Measurements from ENCODE around the gene OR6C75. TPM values are rescaled to one million over a fixed set of nuclear protein-coding genes. Genes with fewer than 3 reads are reported as not detected.
"Not testable (repeated sequence)": the region's sequence is repeated elsewhere in the genome, so short reads cannot be mapped to it uniquely, and the experiment has no call there.

The OR6C75 gene
- total and polyA plus RNA-seq, 3 donors from 2014 or later = 0.12 to 0.87 TPM; not detected in 1

GRCh38 chr12:55392032-55392795 lies 29.4 kb downstream of the OR6C75 start:
- 66 to 81% methylated on average over 9 to 23 of the region's 23 CpGs for whole genome bisulfite sequencing, 2 donors

GRCh38 chr12:55396326-55396725 lies 33.6 kb downstream of the OR6C75 start:
- Histone ChIP-seq H3K4me3 (no peak overlapping the region), H3K4me1 (no peaks in the 10 kb centered on the region), H3K9me3 (no peaks in the 10 kb centered on the region), H3K27ac (no peak overlapping the region), H3K36me3 (ENCODE audit: low read depth, missing control alignments) (no peaks in the 10 kb centered on the region), H3K27me3 (no peaks in the 10 kb centered on the region)
- intact Hi-C loops (cut with DNase I; ENCODE audit: low total_unique reads) = no loop called here
- TF ChIP-seq, protein P1, sequence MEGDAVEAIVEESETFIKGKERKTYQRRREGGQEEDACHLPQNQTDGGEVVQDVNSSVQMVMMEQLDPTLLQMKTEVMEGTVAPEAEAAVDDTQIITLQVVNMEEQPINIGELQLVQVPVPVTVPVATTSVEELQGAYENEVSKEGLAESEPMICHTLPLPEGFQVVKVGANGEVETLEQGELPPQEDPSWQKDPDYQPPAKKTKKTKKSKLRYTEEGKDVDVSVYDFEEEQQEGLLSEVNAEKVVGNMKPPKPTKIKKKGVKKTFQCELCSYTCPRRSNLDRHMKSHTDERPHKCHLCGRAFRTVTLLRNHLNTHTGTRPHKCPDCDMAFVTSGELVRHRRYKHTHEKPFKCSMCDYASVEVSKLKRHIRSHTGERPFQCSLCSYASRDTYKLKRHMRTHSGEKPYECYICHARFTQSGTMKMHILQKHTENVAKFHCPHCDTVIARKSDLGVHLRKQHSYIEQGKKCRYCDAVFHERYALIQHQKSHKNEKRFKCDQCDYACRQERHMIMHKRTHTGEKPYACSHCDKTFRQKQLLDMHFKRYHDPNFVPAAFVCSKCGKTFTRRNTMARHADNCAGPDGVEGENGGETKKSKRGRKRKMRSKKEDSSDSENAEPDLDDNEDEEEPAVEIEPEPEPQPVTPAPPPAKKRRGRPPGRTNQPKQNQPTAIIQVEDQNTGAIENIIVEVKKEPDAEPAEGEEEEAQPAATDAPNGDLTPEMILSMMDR (IDR thresholded peaks at IDR 0.05) = no peak
- TF ChIP-seq POLR2A (IDR thresholded peaks at IDR 0.05) = no peak
- WGBS, 2 donors = 83 to 100% methylated on average over 1 of the region's 1 CpG
- DNase-seq = no peak

More at GRCh38 chr12:55392032-55392795, 29.4 kb downstream of the OR6C75 start:
- Histone ChIP-seq H3K27me3 (no peaks in the 10 kb centered on the region), H3K9me3 (no peaks in the 10 kb centered on the region), H3K4me1 (no peaks in the 10 kb centered on the region), H3K36me3 (ENCODE audit: low read depth, missing control alignments) (no peaks in the 10 kb centered on the region), H3K27ac (no peak overlapping the region), H3K4me3 (no peak overlapping the region)
- TF ChIP-seq, protein P1 (IDR thresholded peaks at IDR 0.05) = no peak
- TF ChIP-seq POLR2A (IDR thresholded peaks at IDR 0.05) = no peak
- intact Hi-C loops (cut with DNase I; ENCODE audit: low total_unique reads) = no loop called here
- DNase-seq = no peak

- intact Hi-C loops (cut with DNase I; ENCODE audit: low total_unique reads) = no loop called here
- no peaks in the 10 kb centered on the region for H3K4me1 ChIP-seq
Measured at GRCh38 chr12:55400229-55400628, 37.5 kb downstream of the OR6C75 start, which contains the start of gene OR6C65. Gene OR6C65 (plus strand): TSS chr12:55400529. CDS start chr12:55400529, 0 bp downstream.

GRCh38 chr12:55407866-55408265 lies 45.1 kb downstream of the OR6C75 start:
- intact Hi-C loops (cut with DNase I; ENCODE audit: low total_unique reads) = no loop called here
- no peaks in the 10 kb centered on the region for H3K27me3 ChIP-seq
- no peak overlapping the region for H3K4me3 ChIP-seq
- no peaks in the 10 kb centered on the region for H3K9me3 ChIP-seq
- WGBS, 2 donors = 90 to 91% methylated on average over 1 of the region's 1 CpG
- DNase-seq = no peak
- TF ChIP-seq POLR2A (IDR thresholded peaks at IDR 0.05) = no peak
- TF ChIP-seq, protein P1 (IDR thresholded peaks at IDR 0.05) = no peak
- no peaks in the 10 kb centered on the region for H3K4me1 ChIP-seq
- H3K27ac ChIP-seq = no peak overlapping the region
- H3K36me3 ChIP-seq (ENCODE audit: low read depth, missing control alignments) = no peaks in the 10 kb centered on the region

More at GRCh38 chr12:55400229-55400628, 37.5 kb downstream of the OR6C75 start, which contains the start of gene OR6C65:
- Histone ChIP-seq H3K9me3 (no peaks in the 10 kb centered on the region), H3K4me3 (no peak within 1 kb of the TSS), H3K27ac (no peak within 1 kb of the TSS), H3K36me3 (ENCODE audit: low read depth, missing control alignments) (no peaks in the 10 kb centered on the region), H3K27me3 (no peaks in the 10 kb centered on the region)
- 90 to 96% methylated on average over 1 of the region's 1 CpG for WGBS, 2 donors
- no peak for TF ChIP-seq POLR2A (IDR thresholded peaks at IDR 0.05)
- no peak for DNase-seq

DNA sequence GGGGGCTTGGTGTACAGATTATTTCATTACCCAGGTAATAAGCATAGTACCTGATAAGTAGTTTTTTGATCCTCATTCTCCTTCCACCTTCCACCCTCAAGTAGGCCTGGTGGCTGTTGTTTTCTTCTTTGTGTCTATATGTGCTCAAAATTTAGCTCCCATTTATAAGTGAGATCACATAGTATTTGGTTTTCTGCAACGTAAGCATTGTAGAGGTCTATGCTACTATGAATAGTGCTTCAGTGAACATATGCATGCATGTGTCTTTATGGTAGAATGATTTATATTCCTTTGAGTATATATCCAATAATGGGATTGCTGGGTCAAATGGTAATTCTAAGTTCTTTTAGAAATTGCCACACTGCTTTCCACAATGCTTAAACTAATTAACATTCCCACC lies 46.4 kb downstream of the OR6C75 start:
- H3K4me1 ChIP-seq; intact Hi-C loops (cut with DNase I; ENCODE audit: low total_unique reads); H3K36me3 ChIP-seq (ENCODE audit: low read depth, missing control alignments); H3K4me3 ChIP-seq; DNase-seq; H3K9me3 ChIP-seq; H3K27me3 ChIP-seq; H3K27ac ChIP-seq: not testable (repeated sequence)
- WGBS, 2 donors = 86 to 100% methylated on average over 1 of the region's 1 CpG

DNA sequence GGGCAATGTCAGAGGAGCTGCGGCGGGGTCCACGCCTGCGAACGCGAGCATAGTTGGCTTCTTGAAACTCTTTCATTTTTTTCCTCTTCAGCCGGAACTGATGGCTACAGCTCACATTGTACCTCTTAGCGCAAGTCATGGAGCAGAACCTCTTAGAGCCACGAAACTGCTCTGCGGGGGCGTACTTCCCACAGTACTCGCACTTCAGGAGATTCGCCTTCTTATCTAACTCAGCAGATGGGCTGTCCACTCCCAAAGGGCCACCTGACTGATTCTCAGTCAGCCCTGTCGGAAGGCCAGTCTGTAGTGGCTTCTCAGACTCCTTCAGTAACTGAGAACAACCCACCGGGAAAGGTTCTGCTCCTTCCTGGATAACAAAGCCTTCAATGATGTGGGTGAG lies 49.4 kb downstream of the OR6C75 start:
- H3K4me3 ChIP-seq; H3K27ac ChIP-seq; DNase-seq; H3K9me3 ChIP-seq; H3K4me1 ChIP-seq; H3K27me3 ChIP-seq; H3K36me3 ChIP-seq (ENCODE audit: low read depth, missing control alignments); intact Hi-C loops (cut with DNase I; ENCODE audit: low total_unique reads): not testable (repeated sequence)
- 53 to 62% methylated on average over 13 to 15 of the region's 15 CpGs for WGBS, 2 donors

- WGBS, 2 donors = 90% methylated on average over 5 of the region's 6 CpGs; no CpG with 5 or more reads in 1 of the 2 donors
- DNase-seq; intact Hi-C loops (cut with DNase I; ENCODE audit: low total_unique reads); H3K27me3 ChIP-seq; H3K9me3 ChIP-seq; H3K36me3 ChIP-seq (ENCODE audit: low read depth, missing control alignments); H3K27ac ChIP-seq; H3K4me3 ChIP-seq; H3K4me1 ChIP-seq: not testable (repeated sequence)
Measured at GRCh38 chr12:55413498-55414388, 51.0 kb downstream of the OR6C75 start.

DNA sequence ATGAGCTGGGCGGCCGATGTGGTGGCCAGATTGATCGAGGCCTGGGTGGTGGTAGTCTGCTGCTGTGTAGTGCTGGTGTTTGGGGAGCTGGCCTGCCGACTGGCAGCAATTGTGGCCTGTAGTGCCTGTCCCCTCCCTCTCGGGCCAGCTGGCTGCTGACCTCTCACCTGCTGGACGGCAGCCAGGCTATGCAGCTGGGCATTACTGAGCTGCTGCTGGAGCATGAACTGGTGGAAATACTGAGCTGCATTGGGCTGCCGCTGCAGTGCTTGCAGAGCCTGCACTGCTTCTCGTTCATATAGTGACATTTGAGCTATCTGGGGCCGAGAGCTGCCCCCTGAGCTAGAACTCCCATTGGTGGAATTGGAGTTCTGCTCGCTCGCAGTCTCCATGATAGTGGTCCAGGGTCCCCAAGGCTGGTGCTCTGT lies 51.6 kb downstream of the OR6C75 start:
- H3K4me3 ChIP-seq; H3K27me3 ChIP-seq; intact Hi-C loops (cut with DNase I; ENCODE audit: low total_unique reads); H3K27ac ChIP-seq; DNase-seq; H3K4me1 ChIP-seq; H3K36me3 ChIP-seq (ENCODE audit: low read depth, missing control alignments); H3K9me3 ChIP-seq: not testable (repeated sequence)
- 13 to 39% methylated on average over 3 to 11 of the region's 11 CpGs for WGBS, 2 donors
